Measurements from ENCODE around the gene EEA1.

The EEA1 gene

DNA sequence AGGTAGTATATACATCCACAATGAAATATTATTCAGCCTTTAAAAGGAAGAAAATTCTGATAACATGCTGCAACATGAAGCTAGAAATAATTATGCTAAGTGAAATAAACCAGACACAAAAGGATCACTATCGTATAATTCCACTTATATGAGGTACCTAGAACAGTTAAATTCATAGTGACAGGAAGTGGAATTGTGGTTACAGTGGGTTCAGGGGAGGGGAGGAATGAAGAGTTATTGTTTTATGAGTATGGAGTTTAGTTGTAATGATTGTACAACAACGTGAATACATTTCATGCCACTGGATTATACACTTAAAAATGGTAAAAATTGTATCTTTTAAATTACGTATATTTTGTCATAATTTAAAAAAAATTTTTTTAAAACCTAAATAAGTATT, 21.0 kb downstream of the EEA1 start:
- Histone ChIP-seq H3K9me3 (ENCODE audit: control insufficient read depth, insufficient read depth, low read length) (no peaks in the 10 kb centered on the region), H3K4me3 (ENCODE audit: low read depth, low read length) (no peak overlapping the region)

DNA sequence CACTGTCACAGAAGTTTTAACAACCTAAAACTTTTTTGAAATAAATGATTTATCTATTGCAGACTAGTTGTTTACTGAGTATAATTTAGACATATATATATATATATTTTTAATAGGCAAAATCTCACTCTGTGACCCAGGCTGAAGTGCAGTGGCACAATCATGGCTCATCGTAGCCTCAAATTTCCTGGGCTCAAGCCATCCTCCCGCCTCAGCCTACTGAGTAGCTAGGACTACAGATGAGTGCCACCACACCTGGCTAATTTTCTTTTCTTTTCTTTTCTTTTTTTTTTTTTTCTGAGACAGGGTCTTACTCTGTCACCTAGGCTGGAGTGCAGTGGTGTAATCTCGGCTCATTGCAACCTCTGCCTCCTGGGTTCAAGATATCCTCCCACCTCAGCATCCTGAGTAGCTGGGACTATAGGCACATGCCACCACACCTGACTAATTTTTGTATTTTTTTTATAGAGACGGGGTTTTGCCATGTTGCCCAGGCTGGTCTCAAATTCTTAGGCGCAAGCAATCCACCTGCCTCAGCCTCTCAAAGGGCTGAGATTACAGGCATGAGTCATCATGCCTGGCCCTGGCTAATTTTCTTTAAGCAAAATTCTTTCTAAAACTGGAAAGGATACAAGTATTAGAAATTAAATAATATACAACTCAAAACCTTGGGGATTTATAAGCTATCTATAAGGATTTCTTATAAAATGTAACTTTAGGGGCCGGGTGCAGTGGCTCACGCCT, 23.1 kb downstream of the EEA1 start:
- H3K4me3 ChIP-seq (ENCODE audit: low read depth, low read length) = no peak overlapping the region
- H3K36me3 ChIP-seq (ENCODE audit: control insufficient read depth, insufficient read depth, low read length) = no peaks in the 10 kb centered on the region
- H3K4me1 ChIP-seq (ENCODE audit: control insufficient read depth, insufficient read depth, low read length) = peaks cover 8% of the 10 kb centered on the region
- H3K9me3 ChIP-seq (ENCODE audit: control insufficient read depth, insufficient read depth, low read length) = no peaks in the 10 kb centered on the region
- no peak overlapping the region for H3K9ac ChIP-seq (ENCODE audit: low read depth, low read length)
- H3K27me3 ChIP-seq (ENCODE audit: control insufficient read depth, insufficient read depth, low read length) = no peaks in the 10 kb centered on the region

More for the DNA sequence above, 21.0 kb downstream of the EEA1 start:
- Histone ChIP-seq H3K9ac (ENCODE audit: low read depth, low read length) (no peak overlapping the region), H3K27me3 (ENCODE audit: control insufficient read depth, insufficient read depth, low read length) (no peaks in the 10 kb centered on the region), H3K4me1 (ENCODE audit: control insufficient read depth, insufficient read depth, low read length) (peaks cover 12% of the 10 kb centered on the region), H3K36me3 (ENCODE audit: control insufficient read depth, insufficient read depth, low read length) (no peaks in the 10 kb centered on the region)

DNA sequence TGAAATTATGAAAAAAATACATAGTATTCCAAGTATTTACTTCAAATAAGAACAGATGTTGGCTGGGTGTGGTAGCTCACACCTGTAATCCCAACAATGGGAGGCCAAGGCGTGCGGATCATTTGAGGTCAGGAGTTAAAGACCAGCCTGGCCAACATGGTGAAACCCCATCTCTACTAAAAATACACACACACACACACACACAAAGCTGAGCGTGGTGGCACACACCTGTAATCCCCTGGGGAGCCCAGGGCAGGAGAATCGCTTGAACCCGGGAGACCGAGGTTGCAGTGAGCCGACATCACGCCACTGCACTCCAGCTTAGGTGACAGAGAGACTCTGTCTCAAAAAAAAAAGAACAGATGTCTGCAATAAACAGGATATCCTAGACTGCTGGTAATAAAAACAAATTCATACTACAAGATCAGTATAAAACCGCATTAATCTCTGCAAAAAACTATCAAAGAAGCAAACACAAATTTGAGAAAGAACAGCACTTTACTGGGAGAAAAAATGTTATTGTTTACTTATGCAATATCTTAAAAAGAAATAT, 23.8 kb downstream of the EEA1 start:
- H3K9me3 ChIP-seq (ENCODE audit: control insufficient read depth, insufficient read depth, low read length) = no peaks in the 10 kb centered on the region
- H3K27me3 ChIP-seq (ENCODE audit: control insufficient read depth, insufficient read depth, low read length) = no peaks in the 10 kb centered on the region
- H3K4me3 ChIP-seq (ENCODE audit: low read depth, low read length) = no peak overlapping the region
- no peak overlapping the region for H3K9ac ChIP-seq (ENCODE audit: low read depth, low read length)
- peaks cover 8% of the 10 kb centered on the region for H3K4me1 ChIP-seq (ENCODE audit: control insufficient read depth, insufficient read depth, low read length)
- no peaks in the 10 kb centered on the region for H3K36me3 ChIP-seq (ENCODE audit: control insufficient read depth, insufficient read depth, low read length)

DNA sequence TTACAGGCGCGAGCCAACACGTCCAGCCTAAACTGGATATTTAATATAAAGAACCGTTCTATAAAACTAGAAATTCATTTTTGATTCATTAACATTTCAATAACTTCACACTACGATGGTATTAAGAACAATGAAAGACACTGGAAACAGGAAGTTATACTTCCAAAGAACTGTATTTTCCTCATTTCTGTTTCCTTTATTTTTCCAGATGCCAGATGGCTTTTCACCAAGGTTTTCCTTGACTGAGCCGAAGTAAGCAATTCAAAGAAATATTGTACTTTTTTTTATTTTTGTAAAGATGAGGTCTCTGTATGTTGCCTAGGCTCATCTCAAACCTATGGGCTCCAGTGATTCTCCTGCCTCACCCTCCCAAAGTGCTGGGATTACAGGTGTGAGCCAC, 28.2 kb downstream of the EEA1 start:
- H3K36me3 ChIP-seq (ENCODE audit: control insufficient read depth, insufficient read depth, low read length) = no peaks in the 10 kb centered on the region
- no peak overlapping the region for H3K4me3 ChIP-seq (ENCODE audit: low read depth, low read length)
- no peak overlapping the region for H3K9ac ChIP-seq (ENCODE audit: low read depth, low read length)
- no peaks in the 10 kb centered on the region for H3K27me3 ChIP-seq (ENCODE audit: control insufficient read depth, insufficient read depth, low read length)
- H3K4me1 ChIP-seq (ENCODE audit: control insufficient read depth, insufficient read depth, low read length) = peaks cover 3% of the 10 kb centered on the region
- H3K9me3 ChIP-seq (ENCODE audit: control insufficient read depth, insufficient read depth, low read length) = no peaks in the 10 kb centered on the region

DNA sequence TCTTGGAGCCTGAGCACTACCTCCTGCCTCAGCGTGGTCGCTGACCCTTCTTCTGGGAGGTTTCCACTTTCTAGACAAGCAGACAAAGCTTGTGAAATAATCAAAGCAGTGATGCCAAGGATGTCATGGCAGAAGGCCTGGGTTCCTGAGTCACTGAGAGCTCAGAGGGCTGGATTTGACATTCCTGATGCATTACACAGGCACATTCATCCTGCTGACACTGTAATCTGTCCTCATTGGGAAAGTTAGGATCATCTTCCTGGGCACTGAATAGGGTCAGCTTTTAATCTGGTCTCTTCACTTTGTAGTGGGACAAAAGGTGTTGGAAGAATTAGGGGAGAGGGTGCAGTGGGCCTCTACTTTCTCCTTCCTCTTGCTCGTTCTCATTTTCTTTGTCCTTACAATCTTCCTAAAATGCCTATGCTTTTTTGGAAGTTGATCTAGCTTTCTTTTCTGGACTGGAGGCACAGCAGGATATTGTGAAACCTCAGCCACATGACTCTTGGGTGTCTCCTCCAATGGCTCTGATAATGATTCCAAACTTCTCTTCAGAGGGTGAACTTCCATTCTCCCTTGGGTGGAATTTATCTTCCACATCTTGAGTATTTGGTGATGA, 29.6 kb downstream of the EEA1 start:
- Histone ChIP-seq H3K4me3 (ENCODE audit: low read depth, low read length) (no peak overlapping the region), H3K9me3 (ENCODE audit: control insufficient read depth, insufficient read depth, low read length) (no peaks in the 10 kb centered on the region), H3K27me3 (ENCODE audit: control insufficient read depth, insufficient read depth, low read length) (no peaks in the 10 kb centered on the region), H3K36me3 (ENCODE audit: control insufficient read depth, insufficient read depth, low read length) (no peaks in the 10 kb centered on the region), H3K4me1 (ENCODE audit: control insufficient read depth, insufficient read depth, low read length) (peaks cover 3% of the 10 kb centered on the region), H3K9ac (ENCODE audit: low read depth, low read length) (no peak overlapping the region)

DNA sequence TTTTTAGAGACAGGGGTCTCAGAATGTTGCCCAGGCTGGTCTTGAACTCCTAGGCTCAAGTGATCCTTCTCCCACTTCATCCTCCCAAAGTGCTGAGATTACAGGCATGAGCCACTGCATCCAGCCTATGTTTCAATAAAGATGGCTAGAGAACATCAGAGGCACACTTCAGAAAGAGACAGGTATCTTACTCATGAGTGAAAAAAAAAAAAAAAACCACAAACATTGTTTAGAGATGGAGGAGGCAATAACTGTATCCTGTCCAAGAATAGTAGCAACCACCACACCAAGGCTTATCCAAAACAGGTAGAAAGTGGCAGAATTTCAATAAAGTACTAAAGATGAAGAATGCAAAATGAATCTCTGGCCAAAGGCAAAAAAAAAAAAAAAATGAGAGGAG, 30.3 kb downstream of the EEA1 start:
- Histone ChIP-seq H3K27me3 (ENCODE audit: control insufficient read depth, insufficient read depth, low read length) (no peaks in the 10 kb centered on the region), H3K9ac (ENCODE audit: low read depth, low read length) (no peak overlapping the region), H3K4me3 (ENCODE audit: low read depth, low read length) (no peak overlapping the region), H3K36me3 (ENCODE audit: control insufficient read depth, insufficient read depth, low read length) (no peaks in the 10 kb centered on the region), H3K9me3 (ENCODE audit: control insufficient read depth, insufficient read depth, low read length) (no peaks in the 10 kb centered on the region), H3K4me1 (ENCODE audit: control insufficient read depth, insufficient read depth, low read length) (peaks cover 3% of the 10 kb centered on the region)

DNA sequence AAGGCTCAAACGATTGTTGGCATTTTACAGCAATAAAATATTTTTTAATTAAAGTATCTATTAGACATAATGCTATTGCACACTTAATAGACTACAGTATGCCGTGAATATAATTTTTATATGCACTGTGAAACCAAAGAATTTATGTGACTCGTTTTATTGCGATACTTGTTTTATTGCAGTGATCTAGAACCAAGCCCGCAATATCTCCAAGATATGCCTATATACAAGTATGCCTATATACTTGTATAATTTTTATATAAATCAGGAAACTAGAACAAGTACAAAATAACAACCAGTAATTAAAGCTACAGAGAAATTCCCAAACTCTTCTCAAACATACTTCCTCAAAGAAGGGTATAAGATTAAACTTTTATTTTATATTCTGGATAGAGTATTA, 31.3 kb downstream of the EEA1 start:
- Histone ChIP-seq H3K36me3 (ENCODE audit: control insufficient read depth, insufficient read depth, low read length) (no peaks in the 10 kb centered on the region), H3K4me1 (ENCODE audit: control insufficient read depth, insufficient read depth, low read length) (peaks cover 3% of the 10 kb centered on the region), H3K27me3 (ENCODE audit: control insufficient read depth, insufficient read depth, low read length) (no peaks in the 10 kb centered on the region), H3K9me3 (ENCODE audit: control insufficient read depth, insufficient read depth, low read length) (no peaks in the 10 kb centered on the region), H3K9ac (ENCODE audit: low read depth, low read length) (no peak overlapping the region), H3K4me3 (ENCODE audit: low read depth, low read length) (no peak overlapping the region)

DNA sequence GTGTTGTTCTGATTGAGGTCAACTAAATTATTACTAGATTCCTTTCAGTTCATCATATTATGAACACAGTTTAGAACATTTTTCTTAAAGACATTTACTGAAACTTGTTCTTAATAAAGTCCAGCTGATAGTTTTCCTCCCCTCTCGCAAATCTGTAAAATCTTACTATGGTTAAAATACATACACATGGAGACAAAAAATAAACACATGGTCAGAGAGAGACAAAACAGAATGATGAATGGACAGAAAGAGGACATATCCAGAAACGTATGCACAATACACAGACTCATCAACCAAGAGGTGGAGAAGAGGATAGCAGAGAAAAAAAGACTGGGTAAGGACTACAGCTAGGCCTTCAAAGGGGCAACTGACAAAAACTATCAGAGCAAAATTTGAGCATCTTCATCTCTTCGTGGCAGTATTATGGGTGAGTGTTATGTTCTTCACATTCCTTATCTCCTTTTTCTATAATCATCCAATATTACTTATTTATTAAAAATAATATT, 38.4 kb downstream of the EEA1 start:
- H3K9me3 ChIP-seq (ENCODE audit: control insufficient read depth, insufficient read depth, low read length) = no peaks in the 10 kb centered on the region
- no peaks in the 10 kb centered on the region for H3K4me1 ChIP-seq (ENCODE audit: control insufficient read depth, insufficient read depth, low read length)
- no peaks in the 10 kb centered on the region for H3K36me3 ChIP-seq (ENCODE audit: control insufficient read depth, insufficient read depth, low read length)
- H3K4me3 ChIP-seq (ENCODE audit: low read depth, low read length) = no peak overlapping the region
- H3K27me3 ChIP-seq (ENCODE audit: control insufficient read depth, insufficient read depth, low read length) = no peaks in the 10 kb centered on the region
- no peak overlapping the region for H3K9ac ChIP-seq (ENCODE audit: low read depth, low read length)

DNA sequence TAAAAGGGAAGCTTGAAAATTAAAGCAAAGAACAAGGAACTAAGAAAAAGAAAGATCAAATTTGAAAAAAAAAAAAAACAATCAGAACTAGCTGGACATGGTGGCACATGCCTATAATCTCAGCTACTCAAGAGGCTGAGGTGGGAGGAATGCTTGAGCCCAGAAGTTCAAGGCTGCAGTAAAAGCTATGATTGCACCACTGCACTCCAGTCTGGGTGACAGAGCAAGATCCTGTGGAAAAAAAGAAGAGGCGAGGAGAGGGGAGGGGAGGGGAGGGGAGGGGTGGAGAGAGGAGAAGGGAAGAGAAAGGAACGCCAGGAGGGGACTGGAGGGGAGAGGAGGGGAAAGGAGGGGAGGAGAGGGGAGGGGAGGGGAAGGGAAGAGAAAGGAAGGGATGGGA, 43.0 kb downstream of the EEA1 start:
- Histone ChIP-seq H3K36me3 (ENCODE audit: control insufficient read depth, insufficient read depth, low read length) (no peaks in the 10 kb centered on the region), H3K9me3 (ENCODE audit: control insufficient read depth, insufficient read depth, low read length) (no peaks in the 10 kb centered on the region), H3K27me3 (ENCODE audit: control insufficient read depth, insufficient read depth, low read length) (no peaks in the 10 kb centered on the region), H3K9ac (ENCODE audit: low read depth, low read length) (no peak overlapping the region), H3K4me3 (ENCODE audit: low read depth, low read length) (no peak overlapping the region), H3K4me1 (ENCODE audit: control insufficient read depth, insufficient read depth, low read length) (no peaks in the 10 kb centered on the region)

DNA sequence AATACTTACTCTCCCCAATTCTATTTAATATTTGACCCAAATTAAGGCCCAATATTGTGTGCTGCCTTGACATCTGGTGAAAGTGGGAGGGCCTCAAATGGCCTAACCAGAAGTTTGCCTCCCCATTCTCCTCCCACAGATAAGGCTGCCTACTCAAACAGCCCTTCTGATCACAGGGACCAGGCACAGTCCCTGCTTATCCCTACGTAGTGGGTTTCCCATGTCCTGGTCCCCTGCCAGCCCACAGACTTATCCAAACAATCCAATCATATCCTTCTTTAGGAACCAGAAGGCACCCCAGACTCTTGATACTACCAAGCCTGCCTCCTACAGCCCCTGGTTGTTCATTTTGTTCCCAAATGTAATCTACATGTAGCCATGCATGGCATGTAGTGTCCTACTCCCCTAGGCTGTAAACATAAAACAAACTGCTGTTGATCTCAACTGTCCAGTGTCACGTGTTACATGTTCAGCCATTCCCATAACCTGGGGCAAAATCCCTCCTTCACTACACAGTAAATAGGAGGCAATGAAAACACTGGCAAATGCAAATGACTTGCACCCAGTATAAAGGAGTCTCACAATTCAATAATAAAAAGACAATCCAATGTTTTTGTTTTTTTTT, 49.3 kb downstream of the EEA1 start:
- no peaks in the 10 kb centered on the region for H3K27me3 ChIP-seq (ENCODE audit: control insufficient read depth, insufficient read depth, low read length)
- H3K4me3 ChIP-seq (ENCODE audit: low read depth, low read length) = no peak overlapping the region
- H3K9ac ChIP-seq (ENCODE audit: low read depth, low read length) = no peak overlapping the region
- H3K4me1 ChIP-seq (ENCODE audit: control insufficient read depth, insufficient read depth, low read length) = peaks cover 13% of the 10 kb centered on the region
- no peaks in the 10 kb centered on the region for H3K36me3 ChIP-seq (ENCODE audit: control insufficient read depth, insufficient read depth, low read length)
- no peaks in the 10 kb centered on the region for H3K9me3 ChIP-seq (ENCODE audit: control insufficient read depth, insufficient read depth, low read length)

DNA sequence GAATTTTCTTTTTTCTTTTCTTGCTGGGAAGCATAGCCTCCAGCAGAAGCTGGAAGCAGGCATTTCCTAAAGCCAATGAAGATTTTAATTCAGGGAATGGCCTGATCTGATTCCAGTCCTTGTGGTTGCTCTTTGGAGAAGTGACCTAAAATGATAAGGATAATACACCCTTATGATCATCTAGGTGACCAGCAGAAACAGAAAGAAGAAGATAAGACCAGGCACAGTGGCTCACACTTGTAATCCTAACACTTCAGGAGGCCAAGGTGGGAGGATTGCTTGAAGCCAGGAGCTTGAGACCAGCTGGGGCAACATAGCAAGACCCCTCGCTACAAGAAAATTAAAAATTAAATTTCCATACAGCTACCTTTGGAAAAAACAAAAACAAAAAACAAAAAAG, 51.2 kb downstream of the EEA1 start:
- no peak overlapping the region for H3K4me3 ChIP-seq (ENCODE audit: low read depth, low read length)
- peaks cover 13% of the 10 kb centered on the region for H3K4me1 ChIP-seq (ENCODE audit: control insufficient read depth, insufficient read depth, low read length)
- H3K36me3 ChIP-seq (ENCODE audit: control insufficient read depth, insufficient read depth, low read length) = no peaks in the 10 kb centered on the region
- H3K27me3 ChIP-seq (ENCODE audit: control insufficient read depth, insufficient read depth, low read length) = no peaks in the 10 kb centered on the region
- no peak overlapping the region for H3K9ac ChIP-seq (ENCODE audit: low read depth, low read length)
- no peaks in the 10 kb centered on the region for H3K9me3 ChIP-seq (ENCODE audit: control insufficient read depth, insufficient read depth, low read length)

All from iPS-15b (cell line).